GM21619 (cell line): ENCODE data around the gene DPEP1.
"Not testable (repeated sequence)": the region's sequence is repeated elsewhere in the genome, so short reads cannot be mapped to it uniquely, and the experiment has no call there.

ENCODE experiments used
- ATAC-seq: cut with Tn5 transposase; IDR thresholded peaks from one replicate; pipeline ENCODE4 v1.9.1; 2021; ENCODE audit not compliant: unreplicated experiment

Gene DPEP1

GRCh38 chr16:89645122-89645521, 31.7 kb downstream of the DPEP1 start:
- ATAC-seq, result no peak

- no peak for ATAC-seq
Measured at GRCh38 chr16:89646270-89646669, 32.8 kb downstream of the DPEP1 start.

- ATAC-seq, result no peak
Measured at GRCh38 chr16:89646906-89647305, 33.5 kb downstream of the DPEP1 start.

- ATAC-seq, result no peak
Measured at GRCh38 chr16:89651584-89651983, 38.1 kb downstream of the DPEP1 start.

- no peak for ATAC-seq
Measured at GRCh38 chr16:89653656-89654295, 40.3 kb downstream of the DPEP1 start.

GRCh38 chr16:89655062-89655643, 41.7 kb downstream of the DPEP1 start:
- no peak for ATAC-seq

- no peak for ATAC-seq
Measured at GRCh38 chr16:89656435-89657121, 43.1 kb downstream of the DPEP1 start.

GRCh38 chr16:89657442-89658220, 44.2 kb downstream of the DPEP1 start, which contains the start of the genes CHMP1A and SPATA33:
TSS of gene CHMP1A (minus strand) at chr16:89657708. CDS start at chr16:89657588, 120 bp downstream.
TSS of gene SPATA33 (plus strand) at chr16:89657836. CDS start at chr16:89657912, 76 bp downstream.
- peak; percentile 89 for ATAC-seq

- ATAC-seq, result no peak
Measured at GRCh38 chr16:89658221-89658879, 44.9 kb downstream of the DPEP1 start.

- ATAC-seq, result no peak
Measured at GRCh38 chr16:89660146-89660545, 46.7 kb downstream of the DPEP1 start.

- ATAC-seq, result no peak
Measured at GRCh38 chr16:89661215-89661614, 47.8 kb downstream of the DPEP1 start.

GRCh38 chr16:89664238-89664637, 50.8 kb downstream of the DPEP1 start:
- not testable (repeated sequence) for ATAC-seq

GRCh38 chr16:89667000-89667399, 53.6 kb downstream of the DPEP1 start:
- not testable (repeated sequence) for ATAC-seq

GRCh38 chr16:89667633-89668032, 54.2 kb downstream of the DPEP1 start:
- ATAC-seq, result no peak

- no peak for ATAC-seq
Measured at GRCh38 chr16:89668790-89669158, 55.3 kb downstream of the DPEP1 start.

GRCh38 chr16:89669755-89670154, 56.3 kb downstream of the DPEP1 start:
- ATAC-seq, result no peak

- no peak for ATAC-seq
Measured at GRCh38 chr16:89670496-89671431, 57.3 kb downstream of the DPEP1 start.

GRCh38 chr16:89671565-89671964, 58.1 kb downstream of the DPEP1 start:
- ATAC-seq, result not testable (repeated sequence)

- ATAC-seq, result no peak
Measured at GRCh38 chr16:89672177-89672941, 58.9 kb downstream of the DPEP1 start.
